Colon (tissue), 2 donors: ENCODE data around the gene CYGB.
"Not testable (repeated sequence)": the region's sequence is repeated elsewhere in the genome, so short reads cannot be mapped to it uniquely, and the experiment has no call there.

Experiments used
- FAIRE-seq: peaks from 2 replicates; lab custom pipeline; 2012; peaks lifted over from hg19 to GRCh38; lab: Jason Lieb, UNC
- donor health status: control.
- donor health status: control.

The CYGB gene

GRCh38 chr17:76523084-76524037, 14.1 kb downstream of the CYGB start:
- no peak for FAIRE-seq

- FAIRE-seq: not testable (repeated sequence)
Measured at GRCh38 chr17:76521683-76522082, 15.8 kb downstream of the CYGB start.

GRCh38 chr17:76521262-76521661, 16.2 kb downstream of the CYGB start:
- no peak for FAIRE-seq

- no peak for FAIRE-seq
Measured at GRCh38 chr17:76519048-76519966, 18.2 kb downstream of the CYGB start.

GRCh38 chr17:76517638-76518038, 19.9 kb downstream of the CYGB start:
- FAIRE-seq: no peak

GRCh38 chr17:76515274-76515949, 22.1 kb downstream of the CYGB start:
- FAIRE-seq: no peak

- not testable (repeated sequence) for FAIRE-seq
Measured at GRCh38 chr17:76514355-76514754, 23.2 kb downstream of the CYGB start.

GRCh38 chr17:76513306-76513692, 24.2 kb downstream of the CYGB start:
- no peak for FAIRE-seq

GRCh38 chr17:76512366-76513305, 24.9 kb downstream of the CYGB start:
- FAIRE-seq: no peak

- FAIRE-seq: no peak
Measured at GRCh38 chr17:76511668-76512365, 25.7 kb downstream of the CYGB start.

- no peak for FAIRE-seq
Measured at GRCh38 chr17:76510831-76511244, 26.7 kb downstream of the CYGB start.

GRCh38 chr17:76508472-76509063, 28.9 kb downstream of the CYGB start:
- not testable (repeated sequence) for FAIRE-seq

- no peak for FAIRE-seq
Measured at GRCh38 chr17:76506408-76507345, 30.8 kb downstream of the CYGB start.

- no peak for FAIRE-seq
Measured at GRCh38 chr17:76504117-76504516, 33.4 kb downstream of the CYGB start.

GRCh38 chr17:76502341-76503211, 34.9 kb downstream of the CYGB start:
- no peak for FAIRE-seq

GRCh38 chr17:76501827-76502307, 35.6 kb downstream of the CYGB start:
- no peak for FAIRE-seq

- FAIRE-seq: no peak
Measured at GRCh38 chr17:76501018-76501826, 36.3 kb downstream of the CYGB start, which contains the start of gene RHBDF2. RHBDF2 (minus strand) TSS chr17:76501423; CDS start chr17:76481524, 19,899 bp downstream.
